Measurements from ENCODE around the gene PPCS. TPM values are rescaled to one million over a fixed set of nuclear protein-coding genes. Genes with fewer than 3 reads are reported as not detected.

PPCS gene
- total RNA-seq, 1 experiment from 2014 or later: 53.2 TPM

- no peak for ATAC-seq
- BruUV-seq (replicated peaks): no TSS peak
- POLR2A ChIA-PET: no interaction called here
These were observed 33.6 kb upstream of the PPCS start for GRCh38 chr1:42422737-42423136.

More at GRCh38 chr1:42422737-42423136, 33.6 kb upstream of the PPCS start:
- no peak overlapping the region for H2AFZ ChIP-seq (ENCODE audit: low read depth, low read length, poor library complexity, severe bottlenecking)
- no peaks in the 10 kb centered on the region for H3K27me3 ChIP-seq (ENCODE audit: insufficient read depth, low read length)
- ChIA-PET RAD21 (ENCODE audit: low non-redundant PET in 1 of 2, low total read pairs in 2 of 2, uncharacterized antibody in 2 of 2, unreplicated experiment in 2 of 2) (no interaction called here), CTCF (no interaction called here)
- no peak overlapping the region for H3K27ac ChIP-seq (ENCODE audit: low read depth, low read length)
- no peaks in the 10 kb centered on the region for H3K9me3 ChIP-seq (ENCODE audit: control insufficient read depth in 1 of 2, insufficient read depth in 1 of 2, low read depth in 1 of 2, low read length in 2 of 2)
- H4K20me1 ChIP-seq (ENCODE audit: insufficient read depth): no peaks in the 10 kb centered on the region
- H3K4me3 ChIP-seq (replicated peaks in 1 of 2; ENCODE audit: low read depth in 1 of 2, low read length in 2 of 2): no peak overlapping the region
- TF ChIP-seq ZBTB33 (IDR thresholded peaks at IDR 0.05; ENCODE audit: extremely low read depth, insufficient replicate concordance, low read length) (no peak), TCF7L2 (IDR thresholded peaks at IDR 0.05; ENCODE audit: borderline replicate concordance, extremely low read depth, insufficient read depth, insufficient read length) (no peak), ZFX (IDR thresholded peaks at IDR 0.05) (no peak), EZH2 (IDR thresholded peaks at IDR 0.05) (no peak), POLR2A (IDR thresholded peaks at IDR 0.05; ENCODE audit: borderline replicate concordance, extremely low read depth, insufficient read depth, insufficient read length) (no peak), RAD21 (IDR thresholded peaks at IDR 0.05; ENCODE audit: low read depth) (no peak), POLR2AphosphoS5 (IDR thresholded peaks at IDR 0.05; ENCODE audit: low read depth, low read length) (no peak), SRF (IDR thresholded peaks at IDR 0.05; ENCODE audit: low read depth) (no peak), FOSL1 (IDR thresholded peaks at IDR 0.05; ENCODE audit: low read depth) (no peak)
- TF ChIP-seq, protein P1, sequence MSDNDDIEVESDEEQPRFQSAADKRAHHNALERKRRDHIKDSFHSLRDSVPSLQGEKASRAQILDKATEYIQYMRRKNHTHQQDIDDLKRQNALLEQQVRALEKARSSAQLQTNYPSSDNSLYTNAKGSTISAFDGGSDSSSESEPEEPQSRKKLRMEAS (IDR thresholded peaks at IDR 0.05): no peak
- TF ChIP-seq, protein P2, sequence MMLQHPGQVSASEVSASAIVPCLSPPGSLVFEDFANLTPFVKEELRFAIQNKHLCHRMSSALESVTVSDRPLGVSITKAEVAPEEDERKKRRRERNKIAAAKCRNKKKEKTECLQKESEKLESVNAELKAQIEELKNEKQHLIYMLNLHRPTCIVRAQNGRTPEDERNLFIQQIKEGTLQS (IDR thresholded peaks at IDR 0.05): no peak
- no peaks in the 10 kb centered on the region for H3K79me2 ChIP-seq (ENCODE audit: insufficient read depth, low read length)
- H3K4me2 ChIP-seq (ENCODE audit: low read length): no peak overlapping the region
- no peaks in the 10 kb centered on the region for H3K36me3 ChIP-seq (ENCODE audit: control insufficient read depth in 1 of 2, insufficient read depth in 2 of 2, low read length in 2 of 2)
- no peaks in the 10 kb centered on the region for H3K4me1 ChIP-seq (ENCODE audit: control insufficient read depth in 1 of 2, insufficient read depth in 2 of 2, low read length in 2 of 2)
- no peak for DNase-seq (ENCODE audit: low read depth, low spot score)
- no peaks in the 10 kb centered on the region for H3K9me2 ChIP-seq (ENCODE audit: insufficient read depth)
- intact Hi-C loops (cut with micrococcal nuclease): no loop called here
- H3K9ac ChIP-seq (ENCODE audit: low read length): no peak overlapping the region

Measured in HCT116 (cell line).